GM12874 (cell line): ENCODE measurements around the gene PLXND1.

Experiments
- TF ChIP-seq, protein P1 (sequence below): IDR thresholded peaks from 2 replicates; pipeline ENCODE4 v1.5.1; 2011; ENCODE audit warnings: low read depth, mild to moderate bottlenecking, control low read depth, low read length, moderate library complexity; ENCODE audit not compliant: insufficient read depth

PLXND1 gene

DNA sequence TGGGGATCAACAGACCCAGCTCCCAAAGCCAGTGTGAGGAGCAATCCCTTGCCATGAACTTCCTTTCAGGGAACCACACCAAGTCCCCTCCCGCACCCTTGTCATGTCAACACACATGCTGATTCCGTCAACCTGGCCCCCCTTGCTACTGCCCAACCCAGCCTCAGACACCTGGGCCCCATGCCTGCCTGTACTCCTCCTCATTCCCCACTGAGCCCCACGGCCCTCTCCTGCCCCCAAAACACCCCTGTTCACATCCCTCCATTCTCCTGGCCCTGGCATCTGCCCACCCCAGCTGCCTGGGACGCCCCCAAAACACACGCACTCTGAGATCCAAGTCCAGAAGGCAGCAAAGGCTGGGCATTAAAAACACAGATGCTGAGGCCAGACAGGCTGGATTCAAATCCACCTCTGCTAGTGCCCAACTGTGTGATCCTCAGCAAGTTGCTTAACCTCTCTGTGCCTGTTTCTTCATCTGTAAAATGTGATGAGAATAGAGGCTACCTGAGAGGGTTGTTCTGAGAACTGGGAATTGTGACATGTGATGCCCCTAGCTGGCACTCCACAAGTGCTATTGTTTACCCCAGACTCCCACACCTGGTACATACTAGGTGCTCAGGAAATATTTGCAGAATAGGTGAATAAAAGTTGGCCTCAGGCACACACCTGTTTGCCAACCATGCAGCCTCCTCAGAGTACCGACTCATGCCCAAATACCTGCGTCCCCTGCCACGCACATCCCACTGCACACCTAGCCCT is 2.3 kb downstream of the PLXND1 start:
- TF ChIP-seq, protein P1, sequence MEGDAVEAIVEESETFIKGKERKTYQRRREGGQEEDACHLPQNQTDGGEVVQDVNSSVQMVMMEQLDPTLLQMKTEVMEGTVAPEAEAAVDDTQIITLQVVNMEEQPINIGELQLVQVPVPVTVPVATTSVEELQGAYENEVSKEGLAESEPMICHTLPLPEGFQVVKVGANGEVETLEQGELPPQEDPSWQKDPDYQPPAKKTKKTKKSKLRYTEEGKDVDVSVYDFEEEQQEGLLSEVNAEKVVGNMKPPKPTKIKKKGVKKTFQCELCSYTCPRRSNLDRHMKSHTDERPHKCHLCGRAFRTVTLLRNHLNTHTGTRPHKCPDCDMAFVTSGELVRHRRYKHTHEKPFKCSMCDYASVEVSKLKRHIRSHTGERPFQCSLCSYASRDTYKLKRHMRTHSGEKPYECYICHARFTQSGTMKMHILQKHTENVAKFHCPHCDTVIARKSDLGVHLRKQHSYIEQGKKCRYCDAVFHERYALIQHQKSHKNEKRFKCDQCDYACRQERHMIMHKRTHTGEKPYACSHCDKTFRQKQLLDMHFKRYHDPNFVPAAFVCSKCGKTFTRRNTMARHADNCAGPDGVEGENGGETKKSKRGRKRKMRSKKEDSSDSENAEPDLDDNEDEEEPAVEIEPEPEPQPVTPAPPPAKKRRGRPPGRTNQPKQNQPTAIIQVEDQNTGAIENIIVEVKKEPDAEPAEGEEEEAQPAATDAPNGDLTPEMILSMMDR: no peak

DNA sequence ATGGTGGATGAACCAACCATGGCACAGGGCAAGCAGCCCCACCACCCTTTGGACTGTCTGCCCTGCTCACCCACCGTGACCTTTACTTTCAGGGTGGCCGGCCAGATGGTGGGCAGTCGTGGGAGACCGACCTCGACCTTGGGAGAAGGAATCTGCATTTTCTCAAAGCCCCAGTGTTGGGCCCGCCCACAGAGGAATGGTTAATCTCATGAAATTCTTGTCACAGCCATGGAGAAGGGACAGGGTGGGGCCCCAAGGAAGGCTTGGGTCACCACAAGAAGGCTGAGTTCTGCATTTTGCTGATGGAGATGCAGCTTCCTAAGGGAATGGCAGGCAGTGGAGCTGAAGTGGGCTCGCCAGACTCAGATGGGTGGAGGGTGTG is 2.9 kb downstream of the PLXND1 start:
- TF ChIP-seq, protein P1: no peak

DNA sequence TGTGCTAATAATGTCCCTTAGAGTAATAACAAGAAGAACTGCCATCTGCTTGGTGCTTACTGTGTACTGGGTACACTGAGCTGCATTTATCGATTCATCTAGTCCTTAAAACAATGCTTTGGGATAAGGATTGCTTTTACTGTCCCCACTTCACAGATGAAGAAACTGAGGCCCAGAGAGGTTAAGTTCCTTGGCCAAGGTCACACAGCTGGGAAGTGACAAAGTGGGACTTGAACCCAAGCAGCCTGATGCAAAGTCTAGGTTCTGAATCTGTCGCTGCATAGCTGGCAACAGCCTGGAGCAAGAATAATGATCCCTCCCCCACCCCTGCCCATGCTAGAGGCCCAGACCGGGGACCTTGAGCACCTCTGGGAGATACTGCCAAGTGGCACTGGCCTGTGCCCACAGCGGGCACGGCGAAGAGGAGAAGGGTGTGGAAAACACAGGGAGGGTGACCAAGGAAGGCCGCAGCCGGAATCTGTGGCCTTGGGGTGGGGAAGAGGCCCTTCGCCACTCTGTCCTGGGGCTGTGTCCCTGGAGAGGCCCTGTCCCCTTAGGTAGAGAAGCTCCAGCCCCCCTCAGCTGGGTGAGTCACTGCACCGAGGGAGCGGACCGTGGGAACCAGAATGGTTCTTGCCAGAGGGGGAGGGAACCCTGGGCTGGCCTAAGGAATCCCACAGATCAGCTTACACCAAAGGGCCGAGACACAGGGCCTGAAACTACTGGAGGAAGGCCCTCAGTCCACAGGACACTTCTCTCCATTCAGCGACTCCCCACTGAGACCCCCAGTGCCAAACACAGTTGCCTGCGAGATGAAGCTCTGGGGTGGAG is 3.5 kb downstream of the PLXND1 start:
- TF ChIP-seq, protein P1: no peak

DNA sequence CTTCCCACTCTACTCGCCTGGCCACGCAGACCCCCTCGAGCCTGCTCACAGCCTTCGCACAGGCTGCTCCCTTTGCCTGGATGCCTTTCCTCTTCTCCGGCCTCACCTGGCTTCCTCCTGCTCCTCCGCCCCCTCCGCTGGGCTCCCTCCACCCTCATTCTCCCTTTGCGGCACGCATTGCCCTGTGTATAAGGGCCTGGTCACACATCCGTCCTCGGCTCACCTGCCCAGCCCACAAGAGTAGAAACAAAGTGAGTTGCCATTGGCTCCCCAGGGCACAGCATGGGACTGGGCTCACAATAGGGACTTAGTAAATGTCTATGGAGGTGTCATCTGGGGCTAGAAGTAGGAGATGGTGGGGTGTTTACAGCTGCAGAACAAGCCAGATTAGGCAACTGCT is 4.2 kb downstream of the PLXND1 start:
- TF ChIP-seq, protein P1: no peak

DNA sequence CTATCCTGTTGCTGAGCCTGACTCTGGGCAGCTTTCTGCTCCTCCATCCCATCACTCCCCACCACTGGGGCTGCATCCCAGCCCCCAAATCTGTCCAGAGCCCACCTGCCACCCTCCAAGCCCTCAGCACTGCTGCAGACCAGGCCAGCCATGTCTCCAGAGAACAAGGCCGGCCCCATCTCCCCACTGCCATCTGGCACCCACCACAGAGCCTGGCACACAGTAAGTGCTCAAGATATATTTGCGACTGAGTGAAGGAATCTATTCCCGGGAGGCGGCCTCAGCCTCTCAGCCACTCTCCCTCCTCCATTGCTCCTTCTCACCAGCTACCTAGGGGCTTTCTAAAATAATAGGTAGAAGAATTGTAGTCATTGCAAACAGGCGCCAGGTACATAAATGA is 4.8 kb downstream of the PLXND1 start:
- TF ChIP-seq, protein P1: no peak

DNA sequence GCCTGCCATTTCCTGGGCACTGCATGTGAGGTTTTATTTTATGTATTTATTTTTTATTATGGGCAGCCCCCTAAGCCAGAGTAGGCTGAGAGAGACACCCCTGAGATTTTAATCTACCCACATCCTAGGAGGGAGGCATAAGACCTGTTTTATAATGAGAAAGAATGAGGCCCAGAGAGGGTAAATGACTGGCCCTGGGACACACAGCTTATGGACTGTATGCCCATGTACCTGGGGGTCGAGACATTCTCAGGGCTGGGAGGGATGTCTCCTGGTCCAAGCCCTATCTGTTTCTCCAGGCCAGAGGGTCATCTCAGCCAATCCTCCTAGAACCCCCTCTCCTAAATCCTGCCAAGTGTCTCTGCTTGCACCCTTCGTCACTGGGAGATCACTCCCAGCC is 6.1 kb downstream of the PLXND1 start:
- TF ChIP-seq, protein P1: no peak

DNA sequence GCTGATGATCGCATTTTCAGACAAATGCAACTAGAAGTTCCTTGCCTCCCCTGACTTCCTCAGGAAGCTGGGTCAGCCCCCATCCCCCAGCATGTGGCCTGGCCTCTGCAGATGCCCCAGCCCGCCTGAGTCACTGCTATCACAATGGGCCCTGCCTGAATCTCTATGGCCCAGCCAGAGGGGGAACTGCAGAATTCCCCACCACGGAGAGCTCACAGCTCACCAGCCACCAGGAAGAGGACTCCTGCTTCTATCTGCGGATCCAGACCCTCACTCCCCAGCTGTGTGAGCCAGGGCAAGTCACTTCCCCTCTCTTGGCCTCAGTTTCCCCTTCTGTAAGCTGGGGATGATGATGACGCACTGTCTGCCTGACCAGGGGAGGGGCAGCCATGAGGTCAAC is 6.9 kb downstream of the PLXND1 start:
- TF ChIP-seq, protein P1: no peak
